ENCODE data around the gene TSPYL6. TPM values are rescaled to one million over a fixed set of nuclear protein-coding genes. Genes with fewer than 3 reads are reported as not detected.

TSPYL6 gene
- total and polyA plus RNA-seq, 2 donors (not counting 3 experiments of a cell fraction or from before 2014, with no cell fraction given): 0.03 TPM; not detected in 1

- Histone ChIP-seq H4K20me1 (replicated peaks; ENCODE audit: control insufficient read depth, extremely low read depth, insufficient read depth, low read length) (no peaks in the 10 kb centered on the region), H3K4me3 (replicated peaks in 1 of 3; ENCODE audit: insufficient read depth in 1 of 3, low read depth in 1 of 3, low read length in 3 of 3) (no peak overlapping the region), H3K4me1 (ENCODE audit: control insufficient read depth, extremely low read depth, insufficient read depth, low read length) (no peaks in the 10 kb centered on the region), H3K79me2 (ENCODE audit: control insufficient read depth, insufficient read depth, low read length) (no peaks in the 10 kb centered on the region), H3K36me3 (ENCODE audit: control insufficient read depth in 2 of 2, extremely low read depth in 1 of 2, insufficient read depth in 2 of 2, low read length in 2 of 2) (no peaks in the 10 kb centered on the region), H3K9ac (replicated peaks; ENCODE audit: extremely low read depth, insufficient read depth, low read length) (no peak overlapping the region), H3K27ac (ENCODE audit: insufficient read depth, low read depth, low read length) (no peak overlapping the region), H3K27me3 (ENCODE audit: control insufficient read depth in 2 of 2, insufficient read depth in 2 of 2, low read length in 2 of 2) (peaks cover 0 to 3% of the 10 kb centered on the region in 2 experiments), H3K9me1 (replicated peaks; ENCODE audit: control insufficient read depth, extremely low read depth, insufficient read depth, low read length) (no peaks in the 10 kb centered on the region), H2AFZ (ENCODE audit: low read depth, low read length) (no peak overlapping the region), H3K4me2 (ENCODE audit: insufficient read depth, low read length) (no peak overlapping the region), H3K9me3 (replicated peaks; ENCODE audit: control insufficient read depth, insufficient read depth, low read length) (no peaks in the 10 kb centered on the region)
- ChIA-PET POLR2A (no interaction called here), CTCF (interaction anchor here (1.1 to 1.7 kb wide), 2 partner anchors 10 to 247 kb away, joined by 4 to 6 read pairs; no protein-coding TSS in a partner anchor)
- intact Hi-C loops (cut with micrococcal nuclease): no loop called here
- FAIRE-seq: no peak
- no TSS peak for BruUV-seq (replicated peaks)
- TF ChIP-seq MAX (IDR thresholded peaks at IDR 0.05; ENCODE audit: insufficient read depth, insufficient read length): no peak
- TF ChIP-seq POLR2A (IDR thresholded peaks at IDR 0.05; ENCODE audit: low read depth, low read length): no peak
- no peak for TF ChIP-seq CTCF (IDR thresholded peaks at IDR 0.05; ENCODE audit: extremely low read depth in 1 of 2, insufficient read depth in 1 of 2, low read depth in 1 of 2, low read length in 2 of 2)
- no peak for TF ChIP-seq MYC (IDR thresholded peaks at IDR 0.05; ENCODE audit: low read depth, low read length)
- no peak for TF ChIP-seq POLR2AphosphoS5 (IDR thresholded peaks at IDR 0.05; ENCODE audit: insufficient read depth, low read depth, low read length)
- no peak for TF ChIP-seq GATA2 (IDR thresholded peaks at IDR 0.05; ENCODE audit: insufficient read depth, insufficient read length, low read depth, low read length)
- TF ChIP-seq FOS (IDR thresholded peaks at IDR 0.05; ENCODE audit: borderline replicate concordance, insufficient read depth, low read length): no peak
- TF ChIP-seq EZH2 (IDR thresholded peaks at IDR 0.05; ENCODE audit: borderline replicate concordance, low read depth, low read length, severe bottlenecking): no peak
- TF ChIP-seq JUN (IDR thresholded peaks at IDR 0.05; ENCODE audit: borderline replicate concordance, insufficient read depth, insufficient read length, low read depth): no peak
- dilution Hi-C loops (cut with MboI; ENCODE audit: extremely low pct_ligation_motif_present, low sequenced_read_pairs): no loop called here
- no peak for DNase-seq (ENCODE audit: low read depth, low spot score)
Observed at GRCh38 chr2:54255230-54256090, 569 bp downstream of the TSPYL6 start.
